ENCODE results near the gene PRSS36. TPM values are rescaled to one million over a fixed set of nuclear protein-coding genes. Genes with fewer than 3 reads are reported as not detected.
A peak's percentile ranks its signal among the peaks of the same experiment; 100 is the strongest.
"Not testable (repeated sequence)": the region's sequence is repeated elsewhere in the genome, so short reads cannot be mapped to it uniquely, and the experiment has no call there.

PRSS36 gene
- polyA plus RNA-seq, 1 experiment: 0.39 TPM

DNA sequence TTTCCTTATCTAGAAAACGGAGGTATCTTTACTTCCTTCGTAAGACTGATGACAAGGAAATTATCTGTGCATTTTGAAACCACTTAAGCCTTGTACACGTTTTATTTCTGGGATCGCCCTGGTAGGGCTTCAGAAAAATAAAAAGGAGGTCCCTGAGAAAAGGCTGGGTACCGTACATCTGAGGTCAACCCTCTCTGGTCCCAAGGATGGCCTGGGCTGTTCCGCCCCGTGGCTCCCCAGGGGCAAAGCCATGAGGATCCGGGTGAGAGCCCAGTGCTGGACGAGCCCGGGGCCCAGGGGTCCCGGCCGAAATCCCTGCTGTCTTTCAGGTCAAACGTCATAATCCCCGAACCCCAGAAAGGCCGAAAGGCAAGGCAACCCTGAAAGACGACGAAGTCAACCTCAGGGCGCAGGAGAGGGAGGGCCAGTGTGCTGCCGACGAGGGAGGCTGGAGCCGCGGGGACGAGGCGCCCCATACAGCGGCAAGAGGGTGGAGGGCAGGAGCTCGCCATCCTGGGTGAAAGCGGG is 29.4 kb upstream of the PRSS36 start:
- TF ChIP-seq, protein P1, sequence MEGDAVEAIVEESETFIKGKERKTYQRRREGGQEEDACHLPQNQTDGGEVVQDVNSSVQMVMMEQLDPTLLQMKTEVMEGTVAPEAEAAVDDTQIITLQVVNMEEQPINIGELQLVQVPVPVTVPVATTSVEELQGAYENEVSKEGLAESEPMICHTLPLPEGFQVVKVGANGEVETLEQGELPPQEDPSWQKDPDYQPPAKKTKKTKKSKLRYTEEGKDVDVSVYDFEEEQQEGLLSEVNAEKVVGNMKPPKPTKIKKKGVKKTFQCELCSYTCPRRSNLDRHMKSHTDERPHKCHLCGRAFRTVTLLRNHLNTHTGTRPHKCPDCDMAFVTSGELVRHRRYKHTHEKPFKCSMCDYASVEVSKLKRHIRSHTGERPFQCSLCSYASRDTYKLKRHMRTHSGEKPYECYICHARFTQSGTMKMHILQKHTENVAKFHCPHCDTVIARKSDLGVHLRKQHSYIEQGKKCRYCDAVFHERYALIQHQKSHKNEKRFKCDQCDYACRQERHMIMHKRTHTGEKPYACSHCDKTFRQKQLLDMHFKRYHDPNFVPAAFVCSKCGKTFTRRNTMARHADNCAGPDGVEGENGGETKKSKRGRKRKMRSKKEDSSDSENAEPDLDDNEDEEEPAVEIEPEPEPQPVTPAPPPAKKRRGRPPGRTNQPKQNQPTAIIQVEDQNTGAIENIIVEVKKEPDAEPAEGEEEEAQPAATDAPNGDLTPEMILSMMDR (IDR thresholded peaks at IDR 0.05; ENCODE audit: insufficient read depth, low read depth, low read length): no peak
- Histone ChIP-seq H3K27me3 (ENCODE audit: control insufficient read depth, insufficient read depth, low read length) (no peaks in the 10 kb centered on the region), H3K4me3 (ENCODE audit: low read depth, low read length) (peak overlapping the region; percentile 85), H3K36me3 (ENCODE audit: control insufficient read depth, insufficient read depth, low read length) (peaks cover 7% of the 10 kb centered on the region)
- no peak for DNase-seq (ENCODE audit: low read depth)
- ChIA-PET POLR2A (interaction anchor here (0.6 to 2.1 kb wide), 7 partner anchors 8 to 279 kb away, joined by 3 to 20 read pairs (median 5); partner anchors contain the start of genes ARMC5, KAT8 and PYCARD), CTCF (interaction anchor here (1.1 to 2.5 kb wide), 4 partner anchors 21 to 294 kb away, joined by 3 to 9 read pairs (median 3); no protein-coding TSS in a partner anchor)

DNA sequence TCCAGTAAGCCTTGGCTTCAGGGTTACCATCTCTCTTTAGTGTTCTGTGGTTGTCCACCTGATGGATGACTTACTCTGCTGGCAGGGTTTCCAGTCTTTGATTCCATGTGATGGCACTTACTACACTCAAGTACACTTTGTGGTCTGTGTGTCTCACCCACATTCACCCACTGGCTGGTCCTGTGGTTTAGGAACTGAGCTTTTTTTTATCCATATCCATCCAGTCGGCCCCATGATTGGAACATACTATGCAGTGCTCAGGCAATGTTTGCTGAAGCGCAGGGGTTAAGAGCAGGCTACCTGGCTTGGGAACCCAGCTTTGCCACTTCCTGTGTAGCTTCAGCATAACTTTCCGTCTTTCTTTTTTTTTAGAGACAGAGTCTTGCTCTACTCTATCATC is 27.3 kb upstream of the PRSS36 start:
- TF ChIP-seq, protein P1 (IDR thresholded peaks at IDR 0.05; ENCODE audit: insufficient read depth, low read depth, low read length): no peak
- H3K4me3 ChIP-seq (ENCODE audit: low read depth, low read length): no peak overlapping the region
- CTCF ChIA-PET: interaction anchor here (0.9 to 1.3 kb wide), 2 partner anchors 17 to 689 kb away, joined by 3 read pairs; no protein-coding TSS in a partner anchor
- H3K27me3 ChIP-seq (ENCODE audit: control insufficient read depth, insufficient read depth, low read length): no peaks in the 10 kb centered on the region
- DNase-seq (ENCODE audit: low read depth): no peak
- no peaks in the 10 kb centered on the region for H3K36me3 ChIP-seq (ENCODE audit: control insufficient read depth, insufficient read depth, low read length)
- POLR2A ChIA-PET: no interaction called here

DNA sequence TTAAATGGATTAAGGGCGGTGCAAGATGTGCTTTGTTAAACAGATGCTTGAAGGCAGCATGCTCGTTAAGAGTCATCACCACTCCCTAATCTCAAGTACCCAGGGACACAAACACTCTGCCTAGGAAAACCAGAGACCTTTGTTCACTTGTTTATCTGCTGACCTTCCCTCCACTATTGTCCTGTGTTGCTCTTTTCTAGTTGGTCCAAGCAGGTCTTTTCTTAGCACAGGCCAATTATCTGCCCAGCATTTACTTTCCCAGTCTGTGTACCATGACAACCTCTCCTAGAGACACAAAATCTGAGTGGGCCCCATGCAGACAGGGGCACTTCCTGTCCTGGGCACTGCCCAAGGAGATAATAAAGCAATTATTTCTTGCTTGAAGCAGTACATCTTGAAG is 20.2 kb upstream of the PRSS36 start:
- H3K36me3 ChIP-seq (ENCODE audit: control insufficient read depth, insufficient read depth, low read length); DNase-seq (ENCODE audit: low read depth); CTCF ChIA-PET; POLR2A ChIA-PET; H3K4me3 ChIP-seq (ENCODE audit: low read depth, low read length); H3K27me3 ChIP-seq (ENCODE audit: control insufficient read depth, insufficient read depth, low read length): not testable (repeated sequence)

DNA sequence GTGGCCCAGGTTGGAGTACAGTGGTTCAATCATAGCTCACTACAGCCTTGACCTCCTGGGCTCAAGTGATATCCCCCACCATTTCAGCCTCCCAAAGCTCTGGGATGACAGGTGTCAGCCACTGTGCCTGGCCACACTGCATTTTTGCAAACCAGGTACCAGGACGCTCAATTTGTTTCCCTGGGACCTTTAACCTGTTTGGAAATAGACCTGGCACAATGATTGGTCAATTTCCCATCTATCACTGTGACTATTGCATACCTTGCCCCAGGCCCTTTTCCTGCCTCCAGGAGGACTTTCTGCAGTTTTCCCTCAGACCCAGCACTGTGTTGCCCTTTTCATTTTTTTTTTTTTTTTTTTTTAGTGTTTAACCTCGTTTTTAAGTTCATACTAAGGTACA is 19.0 kb upstream of the PRSS36 start:
- CTCF ChIA-PET: interaction anchor here (1.0 kb wide), 1 partner anchor 11 kb away, joined by 3 read pairs; no protein-coding TSS in a partner anchor
- no peak for DNase-seq (ENCODE audit: low read depth)
- Histone ChIP-seq H3K36me3 (ENCODE audit: control insufficient read depth, insufficient read depth, low read length) (no peaks in the 10 kb centered on the region), H3K27me3 (ENCODE audit: control insufficient read depth, insufficient read depth, low read length) (no peaks in the 10 kb centered on the region), H3K4me3 (ENCODE audit: low read depth, low read length) (no peak overlapping the region)
- TF ChIP-seq, protein P1 (IDR thresholded peaks at IDR 0.05; ENCODE audit: insufficient read depth, low read depth, low read length): no peak
- POLR2A ChIA-PET: no interaction called here

DNA sequence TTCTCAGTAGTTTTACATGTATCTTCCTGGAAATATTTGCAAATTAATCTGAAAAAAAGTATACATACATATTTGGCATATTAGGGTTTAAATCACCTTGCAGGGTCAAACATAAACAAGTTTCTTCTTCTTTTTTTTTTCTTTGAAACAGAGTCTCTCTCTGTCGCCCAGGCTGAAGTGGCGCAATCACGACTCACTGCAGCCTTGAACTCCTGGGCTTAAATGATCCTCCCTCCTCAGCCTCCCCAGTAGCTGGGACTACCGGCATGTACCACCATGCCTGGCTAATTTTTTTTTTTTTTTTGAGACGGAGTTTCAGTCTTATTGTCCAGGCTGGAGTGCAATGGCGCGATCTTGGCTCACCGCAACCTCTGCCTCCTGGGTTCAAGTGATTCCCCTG is 17.4 kb upstream of the PRSS36 start:
- H3K27me3 ChIP-seq (ENCODE audit: control insufficient read depth, insufficient read depth, low read length): no peaks in the 10 kb centered on the region
- POLR2A ChIA-PET: interaction anchor here (0.7 kb wide), 1 partner anchor 76 kb away, joined by 9 read pairs; no protein-coding TSS in a partner anchor

More for the DNA sequence above, 17.4 kb upstream of the PRSS36 start:
- TF ChIP-seq, protein P1 (IDR thresholded peaks at IDR 0.05; ENCODE audit: insufficient read depth, low read depth, low read length): no peak
- no peak for DNase-seq (ENCODE audit: low read depth)
- H3K36me3 ChIP-seq (ENCODE audit: control insufficient read depth, insufficient read depth, low read length): no peaks in the 10 kb centered on the region
- no peak overlapping the region for H3K4me3 ChIP-seq (ENCODE audit: low read depth, low read length)
- CTCF ChIA-PET: interaction anchor here (0.6 to 2.2 kb wide), 2 partner anchors 25 to 283 kb away, joined by 5 to 10 read pairs; no protein-coding TSS in a partner anchor
